Measurements from ENCODE around the gene PCDH9.
"Not testable (repeated sequence)": the region's sequence is repeated elsewhere in the genome, so short reads cannot be mapped to it uniquely, and the experiment has no call there.

Gene PCDH9

DNA sequence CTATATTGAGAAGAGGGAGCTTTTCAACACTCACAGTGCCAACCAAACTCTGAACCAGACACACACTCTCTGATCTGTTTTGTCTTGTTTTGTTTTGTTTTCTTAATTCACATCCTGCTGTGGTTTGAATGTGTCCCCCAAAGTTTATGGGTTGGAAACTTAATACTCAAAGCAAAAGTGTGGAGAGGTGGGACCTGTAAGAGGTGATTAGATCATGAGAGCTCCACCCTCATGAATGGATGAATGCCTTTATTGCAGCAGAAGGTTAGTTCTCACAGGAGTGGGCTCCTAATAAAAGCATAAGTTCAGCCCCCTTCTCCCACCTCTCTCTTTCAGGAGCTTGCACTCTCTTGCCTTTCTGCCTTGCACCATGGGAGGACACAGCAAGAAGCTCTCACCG lies 957.1 kb downstream of the PCDH9 start:
- no peak for DNase-seq (ENCODE audit: low read depth in 2 of 2)

- DNase-seq (ENCODE audit: low read depth in 2 of 2), result no peak
These were observed 963.4 kb downstream of the PCDH9 start for GRCh38 chr13:66266761-66267160.

- DNase-seq (ENCODE audit: low read depth in 2 of 2), result no peak
These were observed 963.8 kb downstream of the PCDH9 start for GRCh38 chr13:66266348-66266747.

- DNase-seq (ENCODE audit: low read depth in 2 of 2), result no peak
These were observed 964.8 kb downstream of the PCDH9 start for GRCh38 chr13:66265371-66265770.

DNA sequence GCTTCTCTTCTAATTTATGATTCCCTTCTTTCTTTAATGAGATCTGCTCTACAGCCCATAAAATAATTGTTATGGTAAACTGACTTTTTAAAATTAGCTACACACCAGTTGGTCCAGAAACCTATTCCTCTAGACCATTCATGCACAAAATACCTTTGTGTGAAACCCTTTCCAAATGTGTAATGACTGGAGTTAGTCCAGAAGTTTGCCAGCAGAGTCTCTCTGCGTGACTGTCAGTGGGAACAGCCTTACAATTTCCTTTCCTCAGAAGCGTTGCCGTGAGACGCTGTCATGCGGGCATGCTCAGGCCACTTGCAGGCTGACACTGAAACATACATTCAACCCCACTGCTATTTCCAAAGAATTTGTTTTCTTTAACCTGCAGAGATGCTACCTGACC lies 965.2 kb downstream of the PCDH9 start:
- DNase-seq (ENCODE audit: low read depth in 2 of 2), result no peak

- DNase-seq (ENCODE audit: low read depth in 2 of 2), result no peak
These were observed 967.8 kb downstream of the PCDH9 start for GRCh38 chr13:66262330-66262729.

DNA sequence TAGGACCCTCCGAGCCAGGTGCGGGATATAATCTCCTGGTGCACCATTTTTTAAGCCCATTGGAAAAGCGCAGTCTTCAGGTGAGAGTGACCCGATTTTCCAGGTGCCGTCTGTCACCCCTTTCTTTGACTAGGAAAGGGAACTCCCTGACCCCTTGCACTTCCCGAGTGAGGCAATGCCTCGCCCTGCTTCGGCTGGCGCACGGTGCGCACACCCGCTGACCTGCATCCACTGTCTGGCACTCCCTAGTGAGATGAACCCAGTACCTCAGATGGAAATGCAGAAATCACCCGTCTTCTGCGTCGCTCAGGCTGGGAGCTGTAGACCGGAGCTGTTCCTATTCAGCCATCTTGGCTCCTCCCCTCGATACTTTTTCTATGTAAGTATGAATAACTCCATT lies 970.7 kb downstream of the PCDH9 start:
- DNase-seq (ENCODE audit: low read depth in 2 of 2), result not testable (repeated sequence)

Measured in stimulated activated CD8-positive, alpha-beta memory T cell treated with anti-CD3 and anti-CD28 coated beads, Interleukin-2, amount 100 ng/mL, for 48 hours (primary cell).